ENCODE measurements around the gene SCNN1A.
A peak's percentile ranks its signal among the peaks of the same experiment; 100 is the strongest.

Gene SCNN1A

DNA sequence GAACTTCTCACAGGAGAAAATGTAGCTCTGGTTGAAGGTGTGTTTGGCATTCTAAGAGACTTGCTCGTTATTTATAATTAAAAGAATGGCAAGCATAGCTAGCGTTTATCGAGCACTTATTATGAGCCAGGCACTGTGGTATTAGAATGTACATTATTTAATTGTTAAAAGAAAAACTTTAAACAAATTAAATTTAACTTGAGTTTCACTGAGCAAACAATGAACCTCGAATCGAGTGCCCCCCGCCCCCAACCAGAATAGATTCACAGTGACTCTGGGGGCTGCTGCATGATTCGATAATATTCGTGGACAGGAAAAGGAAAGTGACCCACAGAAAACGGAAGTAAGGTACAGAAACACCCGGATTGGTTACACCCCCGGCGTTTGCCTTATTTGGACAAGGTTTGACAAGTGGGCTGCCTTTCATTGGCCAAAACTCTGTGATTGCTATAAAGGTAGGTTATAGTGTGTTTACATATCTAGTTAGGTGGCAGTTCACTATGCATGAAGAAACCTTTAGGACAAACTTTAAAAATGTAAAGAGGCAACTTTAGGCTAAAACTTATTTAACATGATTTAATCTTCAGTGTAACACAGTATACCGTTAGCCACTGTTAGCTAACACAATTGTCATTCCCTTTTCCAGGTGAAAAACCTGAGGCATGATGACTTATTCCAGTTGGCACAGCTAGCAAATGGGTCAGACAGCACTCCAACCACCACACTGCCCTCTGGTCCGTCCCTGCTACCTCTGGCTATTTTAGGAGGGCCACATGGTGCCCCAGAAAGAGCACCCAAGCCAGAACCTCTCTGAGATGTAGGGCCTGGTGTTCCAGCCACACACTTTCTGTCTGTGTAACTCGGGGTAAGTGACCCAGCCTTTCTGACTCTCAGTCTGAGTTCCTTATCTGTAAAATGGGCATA is 7.1 kb downstream of the SCNN1A start:
- no peak for DNase-seq

GRCh38 chr12:6367065-6367968 is 8.0 kb downstream of the SCNN1A start:
- no peak for DNase-seq

DNA sequence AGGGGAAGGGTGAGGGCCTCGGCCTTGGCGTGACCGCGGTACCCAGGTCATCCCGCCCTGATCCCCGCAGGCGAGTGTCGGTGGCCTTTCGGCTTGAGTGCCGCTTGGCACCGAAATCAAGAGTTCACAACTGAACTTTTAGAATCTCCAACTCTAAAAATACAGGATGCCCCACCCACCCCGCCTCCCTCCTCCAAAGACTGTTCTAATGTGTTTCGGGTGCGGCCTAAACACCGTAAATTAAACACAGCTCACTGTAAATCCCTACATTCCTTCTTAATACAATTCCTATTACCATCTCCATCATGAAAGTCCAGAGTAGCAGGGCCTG is 11.4 kb downstream of the SCNN1A start:
- peak; percentile 28 for DNase-seq

DNA sequence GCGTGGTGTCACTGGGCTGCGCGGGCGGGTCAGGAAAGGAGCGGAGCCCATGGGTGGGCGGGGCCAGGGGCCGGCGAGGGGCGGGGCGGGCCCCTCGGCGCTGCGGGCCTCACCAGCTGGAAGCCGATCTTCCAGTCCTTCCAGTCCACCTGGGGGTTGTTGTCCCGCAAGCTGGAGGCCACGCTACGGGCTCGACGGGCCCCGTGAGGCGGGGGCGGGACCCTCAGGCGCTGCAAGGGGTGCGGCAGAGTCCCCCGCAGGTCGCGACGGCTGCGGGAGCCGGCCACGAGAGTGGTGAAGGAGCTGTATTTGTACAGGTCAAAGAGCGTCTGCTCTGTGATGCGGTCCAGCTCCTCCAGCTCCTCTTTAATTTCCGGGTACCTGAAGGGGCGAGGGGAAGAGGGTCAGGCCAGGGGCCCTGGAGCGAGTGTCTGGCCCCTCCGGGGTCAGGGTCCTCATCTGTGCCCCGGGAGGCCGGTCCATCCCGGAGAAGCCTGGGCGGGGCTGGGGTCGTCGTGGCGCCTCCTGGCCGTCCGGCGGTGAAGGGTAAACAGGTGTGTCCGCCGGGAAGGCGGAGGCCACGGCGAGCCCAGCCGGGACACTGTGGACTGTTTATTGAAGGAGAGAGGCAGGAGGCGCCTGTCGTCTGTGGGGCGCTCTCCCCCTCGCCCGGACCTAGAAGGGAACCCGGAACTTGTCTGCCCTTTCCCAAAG is 11.9 kb downstream of the SCNN1A start:
- peak; percentile 75 for DNase-seq

GRCh38 chr12:6363010-6363329 is 12.4 kb downstream of the SCNN1A start:
- no peak for DNase-seq

DNA sequence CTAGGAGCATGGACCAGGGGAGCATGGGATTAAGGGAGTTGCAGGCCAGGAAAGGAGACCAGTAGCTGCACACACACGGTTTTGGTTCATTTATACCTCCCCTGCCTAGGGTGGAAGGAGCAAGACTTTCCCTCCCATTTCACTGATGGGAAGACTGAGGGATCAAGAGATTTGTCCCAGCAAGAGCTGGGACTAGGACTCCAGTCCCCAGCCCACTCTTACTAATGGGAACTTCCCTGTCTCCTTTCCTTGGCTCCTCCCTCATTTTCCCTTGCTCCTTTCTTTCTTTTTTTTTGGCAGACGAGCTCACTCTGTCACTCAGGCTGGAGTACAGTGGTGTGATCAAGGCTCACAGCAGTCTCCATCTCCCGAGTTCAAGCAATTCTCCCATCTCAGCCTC is 13.0 kb downstream of the SCNN1A start:
- no peak for DNase-seq

- DNase-seq, result no peak
Measured at GRCh38 chr12:6361834-6362233, 13.5 kb downstream of the SCNN1A start.

DNA sequence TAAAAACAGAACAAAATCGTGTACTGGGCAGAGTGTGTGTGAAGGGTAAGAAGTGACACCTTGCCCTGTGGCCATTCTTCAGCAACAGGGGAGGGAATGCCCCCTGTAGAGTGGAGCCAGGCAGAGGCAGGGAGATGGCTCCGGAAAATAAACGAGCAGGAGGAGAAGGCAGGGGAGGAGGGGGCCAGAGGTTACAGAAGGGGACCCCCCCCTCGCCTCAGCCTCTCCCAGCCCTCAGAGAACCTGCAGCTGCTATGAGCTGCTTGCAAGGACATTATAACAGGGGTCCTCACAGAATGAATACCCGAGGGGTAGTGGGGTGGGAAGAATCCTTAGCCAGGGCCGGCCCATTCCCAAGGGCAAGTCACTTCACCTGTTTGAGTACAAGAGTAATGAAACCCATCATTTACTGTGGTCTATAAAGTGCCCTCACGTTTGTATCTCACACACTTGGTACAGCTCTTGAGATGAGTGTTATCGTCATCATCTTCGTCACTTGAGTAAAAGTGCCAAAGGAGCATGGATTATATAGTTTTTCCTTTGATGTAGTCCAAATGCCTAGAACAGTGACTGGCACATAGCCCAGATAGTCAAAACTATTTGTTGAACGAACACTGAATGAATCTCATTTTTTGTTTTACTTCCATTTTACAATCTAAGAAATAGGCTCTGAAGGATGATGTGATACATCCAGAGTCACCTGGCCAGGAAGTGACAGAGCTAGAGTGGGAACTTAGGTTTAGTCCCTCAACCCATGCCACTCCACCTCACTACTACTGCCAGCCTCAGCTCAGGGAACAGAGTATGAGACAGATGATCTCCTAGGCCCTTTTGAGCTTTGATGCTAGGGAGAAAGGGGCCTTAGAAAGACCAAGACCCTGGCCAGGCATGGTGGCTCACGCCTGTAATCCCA is 14.5 kb downstream of the SCNN1A start:
- no peak for DNase-seq

DNA sequence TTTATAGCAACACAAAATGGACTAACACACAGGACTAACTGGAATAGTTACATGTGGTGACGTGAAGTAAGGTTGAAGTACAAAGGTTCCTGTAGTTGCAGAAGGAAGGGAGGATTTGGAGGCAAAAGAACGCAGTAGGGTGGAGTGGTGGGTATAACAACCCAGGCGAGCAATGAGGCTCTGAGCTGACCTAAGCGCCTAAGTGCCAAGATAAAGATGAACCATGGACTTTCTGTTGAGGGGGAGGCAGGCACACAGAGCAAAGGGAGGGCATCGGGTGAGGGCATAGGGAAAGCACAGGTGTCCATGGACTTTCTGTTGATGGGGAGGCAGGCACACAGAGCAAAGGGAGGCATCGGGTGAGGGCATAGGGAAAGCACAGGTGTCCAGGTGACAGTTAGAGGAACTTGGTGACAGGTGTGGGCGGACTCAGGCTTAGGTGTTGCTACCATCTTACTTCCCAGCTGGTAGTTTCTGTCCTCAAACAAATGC is 15.2 kb downstream of the SCNN1A start:
- no peak for DNase-seq

GRCh38 chr12:6358881-6359280 is 16.5 kb downstream of the SCNN1A start:
- DNase-seq, result no peak

DNA sequence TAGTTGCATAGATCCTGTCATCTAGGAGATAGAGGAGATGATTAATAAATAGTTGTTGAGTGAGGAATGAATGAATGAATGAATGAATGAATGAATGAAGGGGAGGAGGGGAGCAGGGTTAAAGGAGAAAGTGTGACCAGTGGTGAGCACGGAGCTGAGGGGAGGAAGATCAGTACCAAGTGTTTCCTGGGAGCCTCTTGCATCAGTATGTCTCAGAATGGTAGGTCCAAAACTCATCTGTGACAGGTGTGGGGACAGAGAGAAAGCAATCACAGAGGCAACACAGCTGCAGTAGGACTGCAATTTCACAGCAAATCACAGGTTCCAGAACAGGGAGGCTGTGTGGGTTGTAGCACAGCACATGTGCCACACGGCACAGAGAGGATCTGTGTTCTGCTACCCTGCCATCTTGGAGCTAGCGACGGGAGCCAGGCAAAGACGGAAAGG is 19.0 kb downstream of the SCNN1A start:
- DNase-seq, result no peak

DNA sequence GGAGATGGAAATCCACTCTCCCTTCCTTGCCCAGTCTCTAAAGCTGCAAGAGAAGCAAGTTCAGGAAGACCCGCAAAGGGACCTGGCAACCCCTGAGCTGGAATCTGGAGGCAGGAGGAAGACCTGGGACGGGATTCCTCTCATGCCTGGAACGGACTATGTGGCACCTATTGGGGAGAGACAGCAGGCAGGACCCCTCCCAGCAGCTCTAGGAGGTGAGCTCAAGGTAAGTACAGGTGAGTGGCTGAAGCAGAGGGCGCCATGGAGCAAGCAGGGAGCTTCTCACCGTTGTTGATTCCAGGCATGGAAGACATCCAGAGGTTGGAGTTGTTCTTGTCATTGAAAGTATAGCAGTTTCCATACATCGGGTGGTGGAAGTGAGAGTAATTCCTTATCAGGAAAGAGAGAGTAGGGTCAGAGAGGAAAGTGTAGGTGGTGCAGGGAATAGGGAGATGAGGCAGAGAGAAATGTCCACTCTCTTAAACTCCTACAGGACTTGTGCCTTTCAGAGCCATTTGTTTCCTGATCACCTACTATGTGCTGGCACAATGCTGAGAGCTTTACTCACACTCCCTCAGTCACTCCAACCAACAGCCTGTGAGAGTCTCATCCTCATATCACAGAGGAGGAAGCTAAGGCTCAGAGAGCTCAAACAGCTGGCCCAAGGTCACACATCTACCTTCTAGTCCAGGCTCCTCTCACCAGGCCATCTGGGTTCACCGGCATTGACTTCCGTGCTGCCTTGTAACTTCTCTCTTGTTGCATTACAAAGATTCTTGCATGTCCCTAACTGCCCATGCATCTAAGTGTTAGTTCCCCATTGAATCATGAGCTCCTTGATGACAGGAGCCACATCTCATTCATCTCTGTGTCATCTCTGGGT is 19.6 kb downstream of the SCNN1A start:
- no peak for DNase-seq

- no peak for DNase-seq
Measured at GRCh38 chr12:6354495-6355393, 20.6 kb downstream of the SCNN1A start.

DNA sequence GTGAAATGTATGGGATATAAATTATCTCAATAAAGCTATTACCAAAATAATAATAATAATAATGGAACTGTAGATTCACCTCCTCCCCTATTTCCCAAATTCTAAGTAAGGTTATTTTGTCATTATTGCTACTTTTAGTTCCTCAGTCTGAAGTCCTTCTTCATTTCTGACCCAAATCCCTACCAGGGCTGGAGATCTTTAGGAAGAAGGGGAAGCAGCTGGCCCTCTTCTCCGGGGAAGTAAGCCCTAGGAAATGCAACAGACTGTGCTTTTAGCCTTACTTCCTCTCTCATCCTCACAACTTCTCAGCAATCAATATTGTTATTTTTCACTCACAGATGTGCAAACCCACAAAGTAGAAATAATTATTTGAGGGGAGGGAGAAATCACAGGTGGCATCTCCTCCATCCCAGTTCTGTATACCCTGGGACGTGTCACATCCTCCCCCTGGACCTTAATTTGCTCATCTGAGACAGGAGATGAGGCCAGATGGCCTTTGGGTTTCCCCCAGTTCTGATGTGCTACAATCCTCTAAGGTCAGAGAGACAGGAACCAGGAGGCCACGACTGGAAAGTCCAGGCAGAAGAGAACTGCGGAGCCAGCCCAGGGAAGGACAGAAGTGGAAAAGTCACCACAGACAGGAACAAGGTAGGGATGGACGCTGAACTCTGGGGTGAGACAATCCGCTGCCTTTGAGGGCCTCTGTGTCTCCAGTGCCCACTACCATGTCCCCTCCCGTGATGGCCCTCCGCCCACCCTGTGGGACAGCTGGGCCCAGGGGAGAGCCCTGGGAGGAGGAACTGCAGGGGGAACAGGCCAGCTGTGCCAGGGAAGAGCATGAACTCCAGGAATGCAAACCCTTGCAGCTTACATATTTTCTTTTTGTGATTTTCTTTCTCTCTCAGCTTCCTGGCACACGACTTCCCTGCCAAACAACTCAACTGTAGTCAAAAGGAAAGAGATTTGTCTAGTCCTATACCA is 22.9 kb downstream of the SCNN1A start:
- no peak for DNase-seq

GRCh38 chr12:6351622-6352021 is 23.7 kb downstream of the SCNN1A start:
- DNase-seq, result no peak

DNA sequence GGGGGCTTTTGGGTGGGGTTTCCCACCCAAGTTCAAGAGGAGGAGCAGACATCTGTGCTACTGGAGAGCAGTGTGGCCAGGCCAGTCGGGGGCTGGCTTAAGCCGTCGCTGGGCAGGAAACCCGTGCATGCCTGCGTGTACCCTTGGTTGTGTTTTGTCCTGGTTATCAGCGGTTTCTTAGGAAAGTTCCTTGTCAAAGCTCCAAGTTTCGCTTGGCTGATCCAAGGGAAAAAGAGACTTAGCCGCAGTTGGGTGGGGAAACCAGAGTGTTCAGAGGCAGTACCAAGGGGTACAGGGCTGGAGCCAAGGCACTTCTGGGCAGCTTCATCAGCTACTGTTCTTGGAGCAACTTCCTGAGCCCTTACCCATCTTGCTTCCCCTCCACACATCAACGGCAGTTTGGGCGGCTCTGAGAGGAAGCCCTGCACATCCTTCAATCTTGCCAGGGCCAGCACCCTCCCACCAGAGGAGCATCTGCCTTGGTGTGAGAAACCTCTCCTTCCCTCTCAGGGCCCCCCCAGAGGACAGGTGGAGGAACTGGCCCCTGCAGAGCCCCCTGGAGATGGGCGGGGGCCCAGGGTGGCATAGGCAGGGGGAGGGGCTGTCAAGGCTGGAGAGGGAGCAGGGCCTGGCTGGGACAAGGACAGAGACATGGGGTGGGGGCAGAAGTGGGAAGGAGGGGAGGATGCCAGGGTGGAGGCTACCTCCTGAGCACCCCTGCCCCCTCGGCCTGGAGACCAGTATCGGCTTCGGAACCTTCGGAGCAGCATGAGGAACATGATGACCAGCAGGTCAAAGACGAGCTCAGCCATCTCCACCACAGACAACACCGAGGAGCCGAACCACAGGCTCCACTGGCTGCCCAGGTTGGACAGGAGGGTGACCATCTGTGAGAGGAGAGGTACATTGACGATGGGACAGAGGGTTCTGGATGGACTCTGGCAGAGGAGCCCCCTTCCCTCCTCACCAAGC is 27.7 kb downstream of the SCNN1A start:
- DNase-seq, result no peak

- no peak for DNase-seq
Measured at GRCh38 chr12:6346942-6347341, 28.4 kb downstream of the SCNN1A start.
